Measurements from ENCODE around the gene PXDN.
"Not testable (repeated sequence)": the region's sequence is repeated elsewhere in the genome, so short reads cannot be mapped to it uniquely, and the experiment has no call there.

PXDN gene

DNA sequence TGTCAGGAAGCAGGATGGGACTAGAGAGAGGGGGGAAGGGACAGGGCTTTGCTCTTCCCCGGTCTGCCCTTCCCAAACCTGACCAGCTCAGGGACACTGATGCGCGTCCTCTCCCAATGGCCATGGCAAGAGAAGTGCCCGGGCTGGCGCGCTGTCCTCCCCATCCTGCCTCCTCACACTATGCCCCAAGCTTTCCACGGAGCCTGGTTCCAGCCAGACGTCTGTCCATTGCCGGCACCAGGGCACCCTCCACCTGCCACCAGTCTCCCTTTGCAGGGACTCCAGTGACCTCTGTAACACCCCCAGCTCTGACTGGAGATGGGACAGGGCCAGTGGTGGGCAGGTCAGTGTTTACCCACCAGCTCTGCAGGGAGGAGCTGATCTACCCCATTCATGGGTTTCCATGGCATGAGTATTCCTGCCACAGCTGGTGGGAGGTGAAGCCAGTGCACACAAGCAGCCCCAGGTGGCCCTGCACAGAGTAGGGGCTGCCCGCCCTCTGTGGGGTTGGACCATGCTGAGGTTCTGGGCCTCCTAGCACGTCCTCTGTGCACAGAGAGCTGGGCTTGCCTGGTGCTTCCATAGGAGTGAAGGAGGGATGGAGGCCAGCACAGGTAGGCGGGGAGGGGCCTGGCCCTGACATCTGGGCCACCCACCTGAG lies 109.5 kb downstream of the PXDN start:
- DNase-seq, result no peak

- no peak for DNase-seq
These were observed 110.3 kb downstream of the PXDN start for GRCh38 chr2:1633936-1634587.

GRCh38 chr2:1633092-1633671 lies 111.1 kb downstream of the PXDN start:
- no peak for DNase-seq

DNA sequence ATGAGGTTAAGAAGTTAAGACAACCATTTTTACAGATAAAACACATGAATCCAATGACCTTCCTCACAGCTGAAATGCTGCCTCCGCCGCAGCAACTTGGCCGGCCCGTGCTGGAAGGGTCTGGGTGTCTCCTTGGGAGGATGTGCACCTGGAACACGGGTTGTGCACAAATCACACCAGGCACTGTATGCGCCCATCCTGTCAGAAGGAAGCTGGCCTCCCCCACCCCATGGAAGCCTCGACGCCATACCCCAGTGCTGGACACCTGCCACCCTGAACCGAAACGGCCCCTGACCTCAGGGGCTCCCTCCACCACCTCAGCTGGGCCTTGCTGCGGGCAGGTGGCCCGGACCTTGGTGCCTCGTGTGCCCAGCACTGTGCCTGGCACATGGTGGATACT lies 111.8 kb downstream of the PXDN start:
- DNase-seq, result no peak

DNA sequence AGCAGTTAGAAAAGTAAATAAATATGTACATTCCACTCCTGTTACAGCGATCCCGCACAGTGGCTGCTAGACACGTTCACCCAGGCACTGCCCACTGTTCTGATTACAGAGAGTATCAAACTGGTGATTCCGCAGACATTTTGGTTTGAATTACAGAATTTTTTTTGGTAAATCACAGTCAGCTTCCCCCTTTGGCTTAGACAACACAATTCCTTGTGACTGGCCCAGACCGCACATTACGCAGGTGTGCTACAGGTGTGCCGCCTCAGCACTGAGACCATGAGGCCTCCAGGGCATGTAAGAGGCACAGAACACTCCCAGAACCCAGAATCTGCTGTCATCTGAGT lies 112.3 kb downstream of the PXDN start:
- DNase-seq, result no peak

GRCh38 chr2:1631292-1632001 lies 112.9 kb downstream of the PXDN start:
- DNase-seq, result no peak

GRCh38 chr2:1628893-1629292 lies 115.4 kb downstream of the PXDN start:
- peak in 2 of 51 donors; percentile 6 to 10 for DNase-seq

DNA sequence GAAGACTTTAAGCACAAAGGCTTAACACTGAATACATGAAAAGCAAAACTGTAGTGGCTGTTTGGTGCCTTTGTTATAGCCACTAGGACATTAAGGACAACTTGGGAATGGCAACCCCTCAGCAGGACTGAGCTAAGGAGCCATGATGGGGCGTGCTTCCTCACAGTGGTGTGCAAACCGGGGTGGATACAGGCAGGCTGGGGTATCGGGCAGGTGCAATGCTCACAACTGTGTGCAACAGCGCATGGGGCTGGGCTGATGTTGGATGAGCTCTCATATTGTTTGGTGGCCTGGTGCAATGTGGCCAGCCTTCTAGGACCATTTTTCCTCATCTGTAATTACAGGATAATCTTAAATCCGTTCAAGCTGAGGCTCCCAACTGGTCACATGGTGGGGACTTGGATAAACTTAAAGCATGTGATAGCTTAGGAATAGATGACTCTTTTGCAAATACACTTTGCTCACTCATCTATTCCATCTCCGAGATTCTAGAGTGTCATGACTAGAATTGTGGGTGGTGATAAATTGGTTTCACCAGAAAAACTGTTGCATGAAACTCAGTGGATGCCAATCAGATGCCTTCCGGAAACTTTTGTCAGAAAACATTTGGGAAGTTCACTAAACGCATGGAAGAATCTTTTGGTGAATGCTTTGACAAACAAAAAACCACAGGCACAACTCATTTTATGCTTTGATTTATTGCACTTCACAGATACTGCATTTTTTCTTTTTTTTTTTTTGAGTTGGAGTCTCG lies 116.5 kb downstream of the PXDN start:
- no peak for DNase-seq

DNA sequence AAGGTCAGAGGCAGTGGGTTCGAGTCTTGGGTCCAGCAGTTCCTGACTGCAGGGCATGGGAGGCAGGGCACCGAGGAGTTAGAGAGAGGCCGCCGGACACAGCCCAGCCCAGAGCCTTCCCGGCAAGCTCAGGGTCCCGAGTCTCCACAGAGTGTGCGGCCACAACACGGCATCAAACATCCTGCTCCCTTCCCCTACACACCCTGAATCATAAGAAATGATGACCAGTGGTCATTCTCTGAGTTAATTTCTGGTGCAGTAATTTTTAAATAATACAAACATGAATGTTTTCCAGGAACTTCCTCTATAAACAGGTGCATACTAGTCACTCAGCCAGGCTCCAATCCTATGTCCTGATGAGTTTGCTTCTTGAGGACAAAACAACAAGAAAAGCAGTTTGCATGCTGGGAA lies 118.0 kb downstream of the PXDN start:
- no peak for DNase-seq

DNA sequence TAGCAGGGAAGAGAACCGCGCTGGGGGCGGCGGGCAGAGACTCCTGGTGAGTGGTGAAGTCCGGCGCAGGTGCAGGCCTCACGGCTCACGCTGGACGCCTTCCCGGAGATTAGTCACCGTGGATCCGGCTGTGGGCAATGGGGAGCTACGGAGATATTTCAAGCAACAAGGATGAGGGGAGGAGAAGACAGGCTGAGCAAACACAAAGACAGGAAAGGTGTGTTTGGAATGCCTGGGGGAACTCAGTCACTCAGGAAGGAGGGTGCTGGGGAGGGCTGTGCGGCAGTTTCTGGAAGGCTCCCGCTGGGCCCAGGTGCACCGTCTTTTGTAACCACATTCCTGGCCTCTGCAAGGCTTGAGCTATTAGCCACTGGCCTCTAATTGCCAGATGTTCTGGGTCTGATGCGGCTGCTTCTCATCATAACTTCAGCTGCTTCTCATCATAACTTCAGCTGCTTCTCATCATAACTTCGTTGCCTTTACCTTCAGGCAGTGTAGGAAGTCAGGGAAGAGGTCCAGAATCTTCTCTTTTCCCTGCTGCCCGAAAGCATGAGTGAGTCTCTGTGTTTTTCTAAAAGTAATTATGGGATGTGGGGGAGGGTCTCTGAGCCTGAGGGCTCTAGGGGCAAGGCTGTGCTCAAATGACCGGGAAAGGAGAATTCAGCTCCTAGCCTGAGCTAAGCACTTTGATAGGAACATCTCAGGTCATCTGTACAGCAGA lies 118.9 kb downstream of the PXDN start:
- DNase-seq, result peak in 1 of 51 donors; percentile 12

DNA sequence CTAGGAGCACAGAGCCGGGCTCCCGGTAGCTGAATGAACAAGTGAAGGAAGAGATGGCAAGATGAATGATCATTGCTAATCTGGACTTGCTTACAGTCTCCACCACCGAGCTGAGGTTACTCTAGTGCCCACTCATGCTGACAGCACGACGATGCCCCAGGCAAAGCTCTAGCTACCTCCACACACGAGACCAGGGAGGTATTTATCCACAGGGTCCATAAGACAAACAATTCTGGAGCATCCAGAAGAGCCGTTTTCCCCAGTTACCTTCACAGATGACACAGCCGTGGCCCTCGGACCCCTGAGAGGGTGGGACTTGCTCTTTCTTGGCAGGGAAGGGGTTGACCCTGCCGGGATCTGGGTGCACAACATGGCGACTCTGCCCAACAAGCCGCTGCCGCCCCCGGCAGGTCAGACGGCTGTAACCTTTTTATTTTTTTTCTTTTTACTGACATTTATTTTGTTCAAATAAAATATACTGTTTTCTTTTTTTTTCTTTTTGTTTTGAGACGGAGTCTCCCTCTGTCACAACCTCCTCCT lies 120.3 kb downstream of the PXDN start:
- DNase-seq, result no peak

DNA sequence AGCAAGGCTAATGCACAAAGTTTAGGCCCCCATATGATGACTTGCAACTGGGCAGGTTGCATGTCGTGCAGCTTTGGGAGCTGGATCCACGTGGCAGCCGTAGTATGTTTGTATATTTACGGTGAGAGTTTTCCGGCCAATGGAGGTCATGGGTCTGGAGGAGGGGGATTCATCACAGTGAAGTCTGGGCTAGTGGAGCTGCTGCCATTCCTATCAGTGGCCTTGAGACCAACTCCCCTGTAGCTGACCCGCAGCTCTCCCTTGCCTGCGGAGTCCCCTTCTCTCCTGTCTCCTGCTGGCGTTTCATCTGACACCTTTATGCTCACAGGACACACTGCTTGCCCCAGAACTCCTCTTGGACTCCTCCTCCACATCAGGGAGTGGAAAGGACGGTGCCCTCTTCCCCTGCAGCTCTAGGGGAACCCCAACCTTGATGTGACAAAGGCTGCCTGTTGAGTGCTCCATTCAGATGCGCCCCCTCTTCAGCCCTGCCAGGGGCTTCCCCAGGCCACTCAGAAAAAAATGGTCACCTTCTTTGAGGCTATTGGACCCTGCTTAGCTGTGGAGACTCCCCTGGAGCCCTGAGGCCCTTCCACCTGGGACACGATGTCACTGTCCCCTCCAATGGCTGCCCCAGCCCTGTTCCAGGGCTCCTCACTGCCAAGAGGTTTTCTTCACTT lies 121.7 kb downstream of the PXDN start:
- no peak for DNase-seq

DNA sequence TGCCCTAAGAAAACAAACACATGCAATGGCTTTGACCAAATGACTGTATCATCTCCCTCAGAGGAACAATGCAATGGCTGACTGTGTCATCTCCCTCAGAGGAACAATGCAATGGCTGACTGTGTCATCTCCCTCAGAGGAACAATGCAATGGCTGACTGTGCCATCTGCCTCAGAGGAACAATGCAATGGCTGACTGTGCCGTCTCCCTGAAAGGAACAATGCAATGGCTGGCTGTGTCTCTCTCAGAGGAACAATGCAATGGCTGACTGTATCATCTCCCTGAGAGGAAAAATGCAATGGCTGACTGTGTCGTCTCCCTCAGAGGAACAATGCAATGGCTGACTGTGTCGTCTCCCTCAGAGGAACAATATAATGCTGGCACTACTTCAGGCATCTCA lies 122.3 kb downstream of the PXDN start:
- DNase-seq, result not testable (repeated sequence)

- no peak for DNase-seq
These were observed 122.8 kb downstream of the PXDN start for GRCh38 chr2:1621501-1621900.

DNA sequence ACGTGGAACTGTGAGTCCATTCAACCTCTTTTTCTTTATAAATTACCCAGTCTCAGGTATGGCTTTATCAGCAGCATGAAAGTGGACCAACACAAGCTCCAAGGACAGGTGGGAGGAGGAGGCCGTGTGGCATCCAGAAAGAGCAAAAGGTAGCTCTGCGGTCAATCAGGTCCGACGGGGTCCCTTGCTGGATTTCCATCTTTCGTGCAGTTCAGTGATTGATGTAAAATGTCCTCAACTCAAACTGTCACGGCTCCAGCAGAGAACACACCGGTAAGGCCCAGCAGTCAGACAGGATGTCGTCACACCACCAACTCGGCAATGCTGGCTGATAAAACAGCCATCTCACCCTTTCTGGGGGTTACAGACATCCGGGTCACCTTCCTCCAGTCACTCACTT lies 123.3 kb downstream of the PXDN start:
- DNase-seq, result no peak

DNA sequence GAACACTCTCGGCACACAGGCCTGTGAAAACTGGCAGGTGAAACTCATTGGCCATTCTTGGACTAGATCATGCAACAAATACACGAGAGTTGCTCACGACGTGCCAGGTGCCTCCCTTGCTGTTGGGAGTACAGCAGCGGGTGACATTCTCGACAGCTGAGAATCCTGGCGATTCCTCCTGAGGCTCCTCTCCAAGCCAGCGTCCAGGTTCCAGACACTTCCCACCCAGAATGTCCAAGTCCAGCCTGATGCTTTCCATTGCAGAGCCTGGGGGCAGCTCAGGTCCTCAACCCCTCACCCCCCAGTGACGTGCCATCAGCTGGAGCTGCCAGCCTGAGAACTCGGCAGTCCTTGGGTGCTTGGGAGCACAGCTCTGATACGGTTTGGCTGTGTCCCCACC lies 124.2 kb downstream of the PXDN start:
- DNase-seq, result no peak

- DNase-seq, result no peak
These were observed 124.8 kb downstream of the PXDN start for GRCh38 chr2:1619556-1619955.

DNA sequence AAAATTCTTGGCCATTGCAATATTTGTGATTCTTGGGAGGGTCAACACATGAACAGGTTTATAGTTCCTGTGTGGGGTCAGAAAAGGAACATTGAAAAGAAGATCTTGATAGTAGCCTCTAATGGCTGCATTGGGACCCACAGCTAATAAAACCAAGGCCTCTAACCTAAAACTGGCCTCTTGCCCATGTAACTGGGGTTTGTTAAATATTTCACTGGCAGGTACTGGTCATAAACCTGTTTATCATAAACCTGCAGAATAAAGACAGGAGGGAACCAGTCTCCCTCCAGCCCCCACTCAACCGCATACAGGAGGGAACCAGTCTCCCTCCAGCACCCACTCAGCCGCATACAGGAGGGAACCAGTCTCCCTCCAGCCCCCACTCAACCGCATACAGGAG lies 125.3 kb downstream of the PXDN start:
- no peak for DNase-seq

DNA sequence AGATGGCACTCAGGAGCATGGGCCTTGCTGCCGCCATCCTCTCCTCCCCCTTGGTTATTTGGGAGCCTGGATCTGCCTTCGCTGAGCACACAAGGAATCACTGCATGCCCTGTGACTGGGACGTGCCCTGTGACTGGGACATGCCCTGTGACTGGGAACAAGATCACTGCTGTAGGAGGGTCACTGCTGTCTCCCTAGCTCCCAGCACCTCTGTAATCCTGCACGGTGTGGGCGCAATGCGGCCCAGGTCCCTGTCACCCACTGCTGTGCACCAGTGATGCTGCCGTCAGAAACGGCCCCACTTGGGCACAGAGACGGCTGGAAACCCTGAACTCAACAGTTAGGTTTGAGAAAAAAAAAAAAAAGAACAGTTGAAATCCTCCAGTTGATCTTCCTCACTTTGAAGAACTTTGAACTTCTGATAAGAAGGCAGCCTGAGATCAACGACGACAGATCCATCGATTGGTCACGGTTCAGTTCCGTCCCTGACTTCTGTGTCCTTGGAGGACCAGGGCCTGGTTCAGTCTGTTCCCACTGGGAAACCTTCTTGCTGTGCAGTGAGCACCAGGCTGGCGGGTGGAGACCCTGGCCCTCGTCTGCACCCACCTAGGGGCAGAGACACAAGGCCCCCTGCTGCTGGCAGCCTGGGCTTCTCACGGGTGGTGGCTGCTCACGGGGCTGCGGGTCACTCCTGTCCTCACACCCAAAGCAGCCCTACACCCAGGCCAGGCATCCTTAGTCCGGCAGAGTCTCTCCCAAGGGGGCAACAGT lies 125.9 kb downstream of the PXDN start:
- no peak for DNase-seq

Measured in hypothalamus (tissue), 51 donors.